ENCODE results near the gene PTPRN2.
"Not testable (repeated sequence)": the region's sequence is repeated elsewhere in the genome, so short reads cannot be mapped to it uniquely, and the experiment has no call there.

PTPRN2 gene

DNA sequence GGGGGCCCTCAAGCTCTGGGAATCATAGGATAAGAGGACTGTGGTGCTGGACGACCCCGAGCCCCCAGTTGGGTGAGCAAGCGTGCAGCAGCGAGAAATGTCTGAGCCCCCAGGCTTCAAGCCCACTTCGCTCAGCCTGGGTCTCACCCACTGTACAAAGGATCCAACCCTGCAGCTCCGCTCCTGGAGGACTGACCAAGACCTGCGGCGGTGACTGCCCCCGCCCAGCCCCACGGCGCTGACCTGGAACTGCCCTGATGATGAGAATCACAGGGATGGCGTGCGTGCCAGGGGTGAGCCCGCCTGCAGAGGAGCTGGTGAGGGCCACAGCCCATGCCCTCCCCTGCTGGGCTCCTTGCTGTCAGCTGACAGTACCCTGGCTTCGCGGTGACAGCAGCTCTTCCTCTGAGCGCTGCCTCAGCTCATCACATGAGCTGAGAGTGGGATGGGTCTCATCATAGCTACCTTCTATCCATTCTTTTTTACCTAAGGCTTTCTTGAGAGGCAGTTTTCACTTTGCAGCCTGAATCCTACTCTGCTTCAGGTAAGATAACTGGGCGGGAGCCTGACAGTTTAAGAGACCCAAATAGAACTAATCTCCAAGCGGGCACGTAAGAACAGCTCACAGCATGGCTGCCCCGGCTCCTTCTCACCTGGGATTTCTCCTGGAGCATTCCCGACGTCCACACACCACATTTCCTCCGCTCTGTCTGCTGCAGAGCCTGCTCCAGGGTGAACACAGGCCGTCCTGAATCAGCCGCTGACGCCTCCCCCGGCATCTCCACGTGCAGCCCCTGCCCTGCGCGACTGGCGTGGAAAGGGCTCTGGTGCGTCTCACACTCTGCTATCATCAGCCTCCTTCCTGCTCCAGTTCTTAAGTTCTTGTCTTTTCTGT lies 329.9 kb downstream of the PTPRN2 start:
- no peak for DNase-seq

DNA sequence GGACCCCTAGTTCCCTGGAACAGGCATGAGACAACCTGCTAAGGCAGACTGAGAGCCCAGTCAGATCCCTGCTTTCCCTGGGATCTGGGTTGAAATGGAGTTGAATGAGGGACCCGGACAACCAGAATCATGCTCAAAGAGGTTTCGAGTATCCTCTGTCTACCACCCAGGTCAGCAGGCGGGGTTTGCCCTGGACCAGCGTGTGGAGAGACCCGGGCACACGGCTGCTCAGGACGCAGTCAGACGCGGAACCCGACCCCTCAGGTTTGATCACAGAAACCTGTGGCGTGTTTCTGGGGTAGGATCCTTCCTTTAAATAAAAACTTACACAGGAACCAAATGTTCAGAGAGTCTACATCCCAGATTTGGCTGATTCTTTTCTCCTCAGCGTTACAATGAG lies 330.6 kb downstream of the PTPRN2 start:
- DNase-seq: no peak

DNA sequence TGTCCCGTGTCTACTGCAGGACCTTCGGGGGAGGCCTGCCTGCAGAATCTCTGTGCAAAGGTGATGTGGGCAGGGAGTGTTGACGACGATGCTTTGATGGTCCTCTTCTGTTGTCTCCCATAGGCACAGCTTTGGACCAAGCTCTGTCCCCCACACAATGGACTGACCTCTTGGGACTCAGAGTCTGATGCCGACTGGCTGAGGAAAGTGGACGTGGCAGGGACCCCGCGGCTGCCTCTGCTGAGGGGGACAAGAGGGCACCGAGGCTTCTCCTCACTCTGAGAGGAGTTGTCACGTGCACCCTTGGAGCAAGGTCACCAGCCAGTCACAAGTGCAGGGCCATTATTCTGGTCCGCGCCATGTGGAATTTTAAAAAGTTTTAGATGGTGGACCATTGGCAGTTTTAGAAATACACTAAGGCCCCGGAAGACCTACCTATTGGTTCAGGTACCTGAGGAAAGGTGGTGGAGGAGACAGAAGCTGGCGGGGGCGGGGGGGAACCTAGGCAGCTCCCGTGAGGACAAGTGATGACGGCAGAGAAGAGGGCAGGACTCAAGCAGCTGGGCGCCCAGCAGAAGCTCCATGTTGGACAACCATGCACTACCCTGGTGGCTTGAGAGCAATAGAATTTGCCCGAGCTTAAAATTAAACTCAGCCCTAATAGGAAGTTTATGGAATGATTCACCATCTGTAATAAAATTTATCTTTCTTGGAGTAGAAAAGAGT lies 331.4 kb downstream of the PTPRN2 start:
- DNase-seq: no peak

DNA sequence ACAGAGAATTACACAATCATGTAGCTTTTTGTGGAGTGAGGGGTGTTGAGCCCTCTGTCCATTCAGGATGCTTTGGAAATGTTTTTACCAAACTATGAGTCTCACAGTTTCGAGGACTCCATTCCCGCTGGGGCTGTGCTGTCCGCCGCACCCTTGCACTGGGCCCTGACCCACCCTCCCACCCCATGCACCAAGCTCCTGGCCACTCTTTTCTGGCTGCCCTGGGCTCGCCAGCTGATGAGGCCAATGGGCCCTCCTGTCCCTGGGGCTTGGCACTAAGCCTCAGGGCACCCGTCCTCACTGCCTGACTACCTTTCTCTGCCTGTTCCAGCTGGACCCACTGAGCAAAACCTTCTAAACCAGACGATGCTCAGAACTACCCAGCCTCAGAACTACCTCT lies 332.1 kb downstream of the PTPRN2 start:
- DNase-seq: no peak

DNA sequence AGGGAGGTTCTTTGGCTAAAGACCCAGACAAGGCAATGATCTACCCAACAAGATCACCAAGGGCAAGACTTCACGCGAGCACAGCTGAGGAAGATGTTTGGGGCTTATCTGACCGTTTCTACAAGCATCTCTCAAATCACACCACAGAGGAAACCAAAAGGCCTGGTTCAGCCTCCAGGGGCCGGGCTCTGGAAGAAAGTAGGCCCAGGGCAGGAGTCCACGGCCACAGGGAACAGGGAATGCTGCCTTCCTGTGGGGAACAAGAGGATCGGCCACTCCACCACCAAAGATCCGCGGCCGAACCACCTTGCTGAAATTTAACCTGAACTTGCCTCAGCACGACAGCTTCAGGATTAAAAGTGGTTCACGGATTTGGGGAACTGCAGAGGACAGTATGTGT lies 332.5 kb downstream of the PTPRN2 start:
- DNase-seq: no peak

DNA sequence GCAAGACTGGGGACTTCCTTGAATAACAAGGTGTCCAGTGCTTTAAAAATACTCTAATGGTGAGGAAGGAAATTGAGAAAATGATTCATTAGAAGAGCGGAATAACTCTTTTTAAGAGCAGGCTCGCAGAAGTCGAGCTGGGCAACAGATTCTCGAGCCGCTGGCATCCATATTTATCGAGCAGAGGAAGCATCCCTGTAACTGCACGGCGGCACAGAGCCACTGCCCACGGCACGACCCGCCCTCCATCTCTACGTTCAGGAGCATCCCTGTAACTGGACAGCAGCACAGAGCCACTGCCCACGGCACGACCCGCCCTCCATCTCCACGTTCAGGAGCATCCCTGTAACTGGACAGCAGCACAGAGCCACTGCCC lies 334.0 kb downstream of the PTPRN2 start:
- DNase-seq: not testable (repeated sequence)

DNA sequence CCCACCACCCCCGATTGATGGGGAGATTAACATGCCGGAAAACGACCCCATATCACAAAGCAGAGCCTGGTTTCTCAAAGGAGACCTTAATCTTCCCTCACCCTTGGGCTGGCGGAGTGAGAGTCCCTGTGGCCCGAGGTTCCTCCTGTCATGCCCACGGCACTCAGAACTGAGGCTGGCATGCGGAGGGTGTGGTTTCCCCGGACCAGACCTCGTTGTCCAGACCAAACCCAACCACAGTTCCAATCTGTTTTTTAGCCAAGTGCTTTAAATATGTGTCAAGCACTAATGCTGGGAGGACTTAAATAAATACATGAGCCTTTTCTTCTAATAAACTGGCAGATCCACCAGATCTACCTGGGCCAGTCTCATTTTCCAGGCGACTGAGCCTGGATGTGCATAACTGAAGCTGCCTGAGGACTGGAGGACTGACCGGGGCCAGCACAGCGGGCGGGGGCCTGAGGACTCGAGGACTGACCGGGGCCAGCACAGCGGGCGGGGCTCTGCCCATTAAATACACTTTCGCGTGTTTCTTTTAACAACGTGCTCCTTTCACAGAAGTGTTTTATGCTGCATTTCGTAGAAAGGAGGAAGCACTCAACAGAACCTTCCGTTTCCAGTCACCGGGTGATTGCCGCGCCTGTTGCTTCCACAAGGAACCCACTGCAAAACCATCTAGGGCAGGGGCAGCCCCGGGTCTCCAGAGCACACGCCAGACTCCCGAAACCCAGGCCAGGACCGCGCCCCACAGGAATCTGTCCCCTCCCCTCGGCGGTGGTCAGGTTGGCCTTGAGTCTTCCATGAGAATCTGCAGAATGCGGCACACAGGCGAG lies 334.6 kb downstream of the PTPRN2 start:
- DNase-seq: no peak

DNA sequence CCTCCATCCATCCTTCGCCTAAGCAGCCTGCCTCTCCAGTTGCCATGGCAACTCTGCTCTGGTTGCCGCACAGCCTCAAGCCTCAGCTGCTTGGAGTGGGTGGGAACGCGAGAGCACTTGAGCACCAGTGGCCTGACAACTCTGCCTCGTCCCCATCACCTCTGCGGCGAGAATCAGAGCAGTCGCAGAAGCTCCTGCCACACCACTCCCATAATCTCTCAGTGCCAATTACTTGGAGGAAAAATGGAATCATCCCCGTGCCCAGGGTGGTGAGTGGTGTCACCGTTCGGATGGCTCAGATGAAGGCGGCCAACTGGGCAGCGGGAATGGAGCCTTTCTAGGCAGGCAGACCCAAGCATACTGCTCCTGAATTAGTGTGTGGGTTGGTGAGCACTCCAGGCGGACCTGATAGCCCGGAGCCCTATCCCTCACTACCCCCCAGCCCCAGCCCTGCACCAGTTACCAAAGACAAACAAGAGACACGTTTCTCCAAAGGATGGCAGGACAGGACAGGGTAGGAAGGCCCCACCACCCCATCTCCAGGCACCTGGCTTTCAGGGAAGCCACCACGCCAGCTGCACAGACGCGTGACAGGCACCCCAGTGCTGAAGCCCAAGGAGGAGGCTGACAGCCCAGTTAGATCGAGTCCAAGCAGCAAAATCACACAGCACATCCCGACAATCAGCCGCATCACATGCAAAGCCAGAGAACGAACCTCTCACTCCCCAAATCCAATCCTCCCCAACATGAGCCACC lies 335.4 kb downstream of the PTPRN2 start:
- DNase-seq: no peak

DNA sequence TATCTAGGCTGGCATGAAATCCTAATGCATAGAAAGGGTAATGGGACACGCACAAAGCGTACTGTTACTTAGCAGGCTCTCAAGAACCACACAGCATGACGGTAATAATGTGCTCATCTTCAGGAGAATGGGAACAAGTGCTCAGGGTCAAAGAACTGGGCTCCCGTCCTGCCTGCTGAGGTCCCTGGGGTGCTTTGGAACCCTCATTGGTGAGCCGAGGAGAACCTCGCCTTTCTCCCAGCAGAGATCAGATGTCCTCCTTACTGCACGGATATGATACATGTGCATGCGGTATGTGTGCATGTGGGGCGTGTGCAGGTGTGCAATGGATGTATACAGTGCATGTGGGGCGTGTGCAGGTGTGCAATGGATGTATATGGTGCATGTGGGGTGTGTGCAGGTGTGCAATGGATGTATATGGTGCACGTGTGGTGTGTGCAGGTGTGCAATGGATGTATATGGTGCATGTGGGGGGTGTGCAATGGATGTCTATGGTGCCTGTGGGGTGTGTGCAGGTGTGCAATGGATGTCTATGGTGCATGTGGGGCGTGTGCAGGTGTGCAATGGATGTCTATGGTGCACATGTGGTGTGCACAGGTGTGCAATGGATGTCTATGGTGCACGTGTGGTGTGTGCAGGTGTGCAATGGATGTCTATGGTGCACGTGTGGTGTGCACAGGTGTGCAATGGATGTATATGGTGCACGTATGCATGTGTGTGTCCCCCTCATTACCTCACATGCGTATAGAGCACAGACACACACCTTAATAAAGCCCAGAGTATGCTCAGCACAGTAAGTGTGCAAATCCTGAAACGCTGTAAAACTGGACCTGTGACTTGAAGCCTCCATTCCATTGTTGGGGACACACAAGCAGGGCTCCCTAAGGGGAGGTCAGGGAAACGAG lies 336.3 kb downstream of the PTPRN2 start:
- DNase-seq: no peak

DNA sequence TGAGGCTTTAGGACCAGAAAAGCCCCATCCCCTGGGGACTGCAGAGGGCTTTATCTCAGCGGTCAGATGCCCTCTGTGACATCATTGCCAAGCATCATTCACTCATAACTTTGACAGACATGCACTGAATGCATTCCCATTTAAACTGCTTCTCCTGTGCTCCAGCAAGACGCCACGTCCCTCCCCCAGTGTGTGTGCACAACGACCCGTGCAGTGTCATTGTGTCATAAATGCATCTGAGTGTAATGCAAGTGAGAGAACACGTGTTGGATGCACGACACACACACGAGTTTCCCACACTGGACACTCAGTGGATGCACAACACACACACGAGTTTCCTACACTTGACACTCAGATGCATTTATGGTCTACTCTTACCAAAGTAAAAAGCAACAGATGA lies 337.9 kb downstream of the PTPRN2 start:
- no peak for DNase-seq

DNA sequence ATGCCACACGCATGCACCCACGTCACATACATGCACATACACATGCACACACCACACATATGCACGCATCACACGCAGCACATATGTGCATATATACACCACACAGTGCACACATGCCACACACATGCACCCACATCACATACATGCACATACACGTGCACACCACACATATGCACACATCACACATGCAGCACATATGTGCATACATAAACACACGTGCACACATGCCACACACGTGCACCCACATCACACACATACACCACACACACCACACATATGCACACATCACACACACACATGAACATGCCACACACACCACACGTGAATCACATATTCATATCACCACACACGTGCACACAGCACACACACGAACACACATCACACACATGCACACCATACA lies 338.8 kb downstream of the PTPRN2 start:
- DNase-seq: no peak

DNA sequence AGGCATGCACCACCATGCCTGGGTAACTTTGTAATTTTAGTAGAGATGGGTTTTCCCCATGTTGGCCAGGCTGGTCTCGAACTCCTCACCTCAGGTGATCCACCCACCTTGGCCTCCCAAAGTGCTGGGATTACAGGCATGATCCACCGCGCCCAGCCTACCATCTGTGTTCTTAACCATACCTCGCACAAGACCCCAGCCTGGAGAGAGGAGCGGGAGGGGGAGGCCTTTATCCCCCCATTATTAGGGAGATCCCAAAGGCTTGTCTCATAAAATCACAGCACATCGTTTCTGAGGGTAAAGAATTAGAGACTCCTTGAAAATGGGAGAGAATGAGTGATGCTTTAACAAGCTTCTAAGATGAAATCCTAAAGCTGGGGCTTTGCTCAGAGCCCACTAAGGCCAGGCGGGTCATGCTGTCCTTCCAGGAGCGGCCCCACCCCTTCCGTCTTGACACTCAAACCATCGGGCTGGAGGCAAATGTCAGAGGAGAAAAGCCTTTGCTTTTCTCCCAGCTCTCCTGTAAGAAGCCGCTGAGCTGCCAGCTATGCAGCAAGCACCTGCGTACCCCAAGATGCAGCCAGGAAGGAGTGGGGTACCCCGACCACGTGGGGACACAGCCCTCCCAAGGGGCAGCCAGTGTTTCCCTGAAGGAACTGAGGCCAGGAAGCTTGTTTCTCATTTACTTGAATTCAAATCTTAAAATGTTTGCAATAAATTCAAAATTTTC lies 339.7 kb downstream of the PTPRN2 start:
- no peak for DNase-seq

DNA sequence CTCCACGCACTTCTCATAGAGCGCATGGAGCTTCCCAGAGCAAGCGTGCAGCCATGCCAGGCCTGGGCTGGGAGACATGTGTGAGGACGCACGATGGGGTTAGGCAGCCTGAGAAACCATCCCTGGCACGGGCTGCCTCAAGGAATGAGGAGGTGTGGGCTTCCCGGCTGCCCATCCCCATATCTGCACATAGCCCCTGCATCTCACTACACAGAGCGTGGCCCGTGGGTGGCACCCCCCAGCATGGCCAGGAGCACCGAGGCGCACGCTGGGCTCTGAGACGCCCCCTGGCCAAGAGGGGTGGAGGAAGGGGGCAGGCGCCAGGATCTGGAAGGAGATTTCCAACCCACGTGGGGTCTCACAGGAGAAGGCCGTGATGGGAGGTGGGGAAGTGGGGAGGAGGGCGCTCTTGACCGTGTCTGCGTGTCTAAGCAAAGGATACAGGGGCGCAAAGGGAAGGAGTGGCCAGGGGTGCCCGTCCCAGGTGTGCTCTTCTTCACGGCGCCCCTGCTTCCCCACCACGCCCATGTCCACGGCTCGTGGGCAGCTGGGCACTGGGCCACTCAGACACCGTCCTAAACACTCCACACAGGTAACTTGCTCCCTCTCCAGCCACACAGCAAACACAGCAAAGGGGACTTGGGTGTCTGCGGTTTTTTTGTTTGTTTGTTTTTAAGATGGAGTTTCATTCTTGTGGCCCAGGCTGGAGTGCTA lies 340.5 kb downstream of the PTPRN2 start:
- DNase-seq: no peak

DNA sequence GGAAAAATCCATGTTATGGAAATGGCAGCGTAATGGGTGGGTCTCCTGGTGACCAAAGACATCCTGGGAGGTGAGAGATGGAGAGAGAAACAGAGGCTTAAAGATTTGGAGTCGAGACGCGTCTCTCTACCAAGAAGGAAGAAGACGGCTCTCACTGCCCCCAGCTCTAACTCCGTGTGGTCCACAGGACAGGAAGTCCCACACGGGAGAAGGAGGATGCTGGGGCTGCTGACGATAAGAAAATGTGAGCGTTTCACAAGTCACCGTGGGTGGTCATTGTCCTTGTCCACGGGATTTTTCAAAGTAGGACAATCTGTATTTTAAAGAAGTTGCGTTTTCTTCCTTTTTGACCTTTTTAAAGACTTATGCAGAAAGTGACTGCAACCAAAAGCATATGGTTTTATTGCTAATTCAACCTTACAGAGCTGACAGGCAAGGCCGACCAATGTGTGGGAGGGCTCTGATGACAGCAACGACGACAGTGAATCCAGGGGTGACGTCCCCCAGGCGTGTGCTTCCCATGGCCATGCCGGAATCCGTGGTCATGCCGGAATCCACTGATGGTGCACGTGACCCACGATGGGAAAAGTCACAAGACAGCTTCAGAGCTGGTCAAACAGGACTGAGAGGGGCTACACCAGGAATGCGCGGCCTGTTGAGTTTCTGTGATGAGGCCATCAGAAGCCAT lies 341.2 kb downstream of the PTPRN2 start:
- no peak for DNase-seq

DNA sequence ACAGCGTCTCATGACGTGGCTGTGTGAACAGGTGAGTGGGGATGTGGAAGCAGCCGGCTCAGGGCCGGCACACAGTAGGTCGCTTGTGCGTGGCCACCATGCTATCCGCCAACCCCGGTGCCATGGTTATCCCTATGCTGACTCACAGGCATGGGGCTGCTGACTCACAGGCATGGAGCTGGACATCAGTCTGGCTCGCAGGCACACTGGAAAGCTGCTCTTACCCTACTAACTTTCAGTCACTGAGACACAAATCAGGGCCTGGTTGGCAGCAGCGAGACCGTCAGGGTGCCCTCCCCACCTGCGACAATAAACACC lies 341.9 kb downstream of the PTPRN2 start:
- no peak for DNase-seq

DNA sequence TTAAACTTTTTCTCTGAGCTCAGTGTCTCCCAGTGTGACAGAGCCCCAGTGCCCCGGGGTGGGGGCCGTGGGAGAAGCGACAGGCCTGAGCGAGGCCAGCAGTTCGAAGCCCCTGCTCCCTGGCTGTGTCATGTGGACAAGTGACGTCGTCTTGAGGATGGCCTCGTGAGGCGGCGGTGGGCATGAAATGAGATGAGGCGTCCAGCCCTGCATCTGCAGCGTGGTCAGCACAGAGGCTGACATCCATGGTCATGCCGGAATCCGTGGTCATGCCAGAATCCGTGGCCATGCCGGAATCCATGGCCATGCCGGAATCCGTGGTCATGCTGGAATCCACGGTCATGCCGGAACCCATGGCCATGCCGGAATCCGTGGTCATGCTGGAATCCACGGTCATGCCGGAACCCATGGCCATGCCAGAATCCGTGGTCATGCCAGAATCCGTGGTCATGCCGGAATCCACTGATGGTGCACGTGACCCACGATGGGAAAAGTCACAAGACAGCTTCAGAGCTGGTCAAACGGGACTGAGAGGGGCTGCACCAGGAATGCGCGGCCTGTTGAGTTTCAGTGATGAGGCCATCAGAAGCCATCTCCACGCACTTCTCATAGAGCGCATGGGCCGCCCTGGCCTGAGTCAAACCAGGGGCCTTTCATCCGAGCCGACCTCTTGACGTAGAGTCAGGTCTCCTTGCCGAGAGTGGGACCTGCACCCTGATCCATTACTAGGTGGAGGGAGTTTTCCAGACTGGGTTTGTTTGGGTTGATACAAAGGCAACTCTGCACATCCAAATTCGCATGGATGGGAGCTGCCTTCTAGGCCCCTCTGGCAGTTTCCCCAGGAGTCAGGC lies 342.5 kb downstream of the PTPRN2 start:
- DNase-seq: no peak

DNA sequence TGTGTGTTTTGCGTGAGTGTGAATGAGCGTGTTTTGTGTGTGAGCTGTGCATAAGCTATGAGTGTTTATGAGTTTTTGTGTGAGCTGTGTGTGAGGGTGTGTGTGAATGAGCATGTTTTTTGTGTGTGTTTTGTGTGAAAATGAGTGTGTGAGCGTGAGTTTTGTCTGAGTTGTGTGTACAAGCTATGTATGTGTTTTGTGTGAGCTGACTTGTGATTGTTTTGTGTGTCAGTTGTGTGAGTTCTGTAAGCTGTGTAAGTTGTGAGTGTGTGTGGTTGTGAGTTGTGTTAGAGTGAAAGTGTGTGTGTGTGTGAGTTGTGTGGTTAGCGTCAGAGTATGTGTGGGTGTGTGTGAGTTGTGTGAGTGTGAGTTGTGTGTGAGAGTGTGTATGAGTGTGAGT lies 343.2 kb downstream of the PTPRN2 start:
- no peak for DNase-seq

DNA sequence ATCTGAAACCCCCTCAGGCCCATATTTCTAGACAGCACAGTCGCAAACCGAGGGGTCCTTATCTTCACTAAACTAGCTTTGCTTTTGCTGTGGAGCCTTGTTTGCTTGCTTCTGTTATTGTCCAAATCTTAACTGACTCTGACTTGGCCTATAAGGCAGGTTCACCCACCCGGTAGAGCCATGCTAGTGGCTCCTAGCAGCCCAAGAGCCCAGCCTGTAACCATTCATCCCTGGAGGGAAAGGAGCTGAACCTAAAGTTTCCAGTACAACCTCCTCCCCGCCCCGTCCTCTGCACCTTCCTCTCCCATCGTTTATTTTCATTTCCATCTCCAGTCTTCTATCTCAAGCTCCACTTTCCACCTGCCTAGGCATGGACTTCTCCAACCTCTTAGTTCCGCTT lies 345.7 kb downstream of the PTPRN2 start:
- no peak for DNase-seq

DNA sequence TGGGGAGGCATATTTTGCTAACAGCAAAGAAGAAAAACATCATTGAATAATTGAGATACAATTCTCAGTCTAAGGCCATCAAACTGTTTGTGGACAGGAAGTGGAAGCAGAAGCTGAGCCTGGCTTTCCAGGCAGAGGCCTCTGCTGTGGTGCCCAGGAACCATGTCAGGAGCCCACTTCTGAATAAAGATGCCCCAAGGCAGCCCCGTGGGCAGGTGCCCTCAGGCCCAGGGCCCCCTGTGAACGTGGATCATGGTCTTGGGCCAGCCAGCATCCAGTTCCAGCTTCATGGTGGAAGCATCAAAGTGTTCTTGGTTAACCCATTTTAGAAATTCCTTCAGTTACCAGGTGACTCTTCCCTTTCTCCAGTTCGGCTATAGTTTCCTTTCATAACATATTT lies 346.8 kb downstream of the PTPRN2 start:
- DNase-seq: no peak
